ENCODE results near the gene CDH20. TPM values are rescaled to one million over a fixed set of nuclear protein-coding genes. Genes with fewer than 3 reads are reported as not detected.

CDH20 gene
- total and polyA plus RNA-seq, 2 experiments from 2014 or later, result 1.3 to 3.6 TPM

DNA sequence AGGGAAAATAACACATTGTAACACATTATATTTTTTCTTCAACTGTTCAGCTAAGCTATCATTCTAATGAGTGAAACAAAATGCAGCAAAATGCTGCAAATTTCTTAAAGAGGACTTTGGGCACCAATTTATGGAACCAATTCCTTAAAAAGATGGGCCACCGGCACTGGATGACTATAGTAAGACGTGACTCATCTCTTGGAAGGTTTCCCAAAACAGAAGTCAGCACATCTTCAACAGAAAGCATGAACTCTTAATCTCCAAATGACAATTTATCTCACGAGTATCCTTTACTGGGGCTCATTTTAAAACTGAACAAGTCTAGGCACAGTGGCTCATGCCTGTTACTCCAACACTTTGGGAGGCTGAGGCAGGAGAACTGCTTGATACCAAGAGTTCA, 213.4 kb downstream of the CDH20 start:
- H2AFZ ChIP-seq, result no peak overlapping the region
- H3K79me2 ChIP-seq, result no peaks in the 10 kb centered on the region
- no peaks in the 10 kb centered on the region for H3K36me3 ChIP-seq (replicated peaks; ENCODE audit: insufficient read depth, low read depth)
- no peak overlapping the region for H3K4me2 ChIP-seq
- H3K4me3 ChIP-seq, result no peak overlapping the region
- no peaks in the 10 kb centered on the region for H3K9me2 ChIP-seq (replicated peaks; ENCODE audit: insufficient read depth)
- 75% methylated on average over 3 of the region's 3 CpGs for whole genome bisulfite sequencing (ENCODE audit: low lambda C conversion rate, missing lambda C conversion rate)
- no peaks in the 10 kb centered on the region for H3K27me3 ChIP-seq
- no peaks in the 10 kb centered on the region for H4K20me1 ChIP-seq (ENCODE audit: insufficient read depth, poor library complexity, severe bottlenecking)
- H3K4me1 ChIP-seq (ENCODE audit: insufficient read depth), result peaks cover 9% of the 10 kb centered on the region
- no peak overlapping the region for H3K27ac ChIP-seq
- peak; percentile 24 for DNase-seq (ENCODE audit: low spot score)
- no peak for TF ChIP-seq EZH2phosphoT487 (IDR thresholded peaks at IDR 0.05; ENCODE audit: low read depth, severe bottlenecking, unreplicated experiment)
- no peak for TF ChIP-seq EZH2 (IDR thresholded peaks at IDR 0.05; ENCODE audit: borderline replicate concordance)
- TF ChIP-seq, protein P1, sequence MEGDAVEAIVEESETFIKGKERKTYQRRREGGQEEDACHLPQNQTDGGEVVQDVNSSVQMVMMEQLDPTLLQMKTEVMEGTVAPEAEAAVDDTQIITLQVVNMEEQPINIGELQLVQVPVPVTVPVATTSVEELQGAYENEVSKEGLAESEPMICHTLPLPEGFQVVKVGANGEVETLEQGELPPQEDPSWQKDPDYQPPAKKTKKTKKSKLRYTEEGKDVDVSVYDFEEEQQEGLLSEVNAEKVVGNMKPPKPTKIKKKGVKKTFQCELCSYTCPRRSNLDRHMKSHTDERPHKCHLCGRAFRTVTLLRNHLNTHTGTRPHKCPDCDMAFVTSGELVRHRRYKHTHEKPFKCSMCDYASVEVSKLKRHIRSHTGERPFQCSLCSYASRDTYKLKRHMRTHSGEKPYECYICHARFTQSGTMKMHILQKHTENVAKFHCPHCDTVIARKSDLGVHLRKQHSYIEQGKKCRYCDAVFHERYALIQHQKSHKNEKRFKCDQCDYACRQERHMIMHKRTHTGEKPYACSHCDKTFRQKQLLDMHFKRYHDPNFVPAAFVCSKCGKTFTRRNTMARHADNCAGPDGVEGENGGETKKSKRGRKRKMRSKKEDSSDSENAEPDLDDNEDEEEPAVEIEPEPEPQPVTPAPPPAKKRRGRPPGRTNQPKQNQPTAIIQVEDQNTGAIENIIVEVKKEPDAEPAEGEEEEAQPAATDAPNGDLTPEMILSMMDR (IDR thresholded peaks at IDR 0.05; ENCODE audit: poor library complexity), result no peak
- no peaks in the 10 kb centered on the region for H3K9me3 ChIP-seq (ENCODE audit: low read depth)

DNA sequence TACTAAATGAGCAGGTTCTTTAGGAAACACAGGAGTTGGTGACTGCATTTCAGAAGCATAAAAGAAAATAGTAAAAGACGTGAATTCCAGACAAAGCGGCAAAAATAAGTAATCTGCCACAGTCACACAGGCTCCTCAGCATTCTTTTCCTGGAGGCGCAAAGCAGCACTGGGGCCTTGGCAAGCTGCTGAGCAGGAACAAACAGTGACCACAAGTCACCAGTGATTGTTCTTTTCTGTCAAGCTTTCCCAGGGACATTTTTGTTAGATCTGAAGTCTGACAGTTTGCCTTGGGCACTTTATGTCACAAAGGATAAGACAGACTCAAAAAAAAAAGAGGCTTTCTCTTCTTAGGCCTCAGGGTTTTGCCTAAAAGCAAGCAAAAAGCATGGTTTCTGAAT, 216.2 kb downstream of the CDH20 start:
- H3K4me2 ChIP-seq, result no peak overlapping the region
- no peak overlapping the region for H3K27ac ChIP-seq
- TF ChIP-seq EZH2 (IDR thresholded peaks at IDR 0.05; ENCODE audit: borderline replicate concordance) (no peak), EZH2phosphoT487 (IDR thresholded peaks at IDR 0.05; ENCODE audit: low read depth, severe bottlenecking, unreplicated experiment) (no peak)
- TF ChIP-seq, protein P1 (IDR thresholded peaks at IDR 0.05; ENCODE audit: poor library complexity), result no peak
- H2AFZ ChIP-seq, result no peak overlapping the region
- H3K9me3 ChIP-seq (ENCODE audit: low read depth), result no peaks in the 10 kb centered on the region
- H3K4me1 ChIP-seq (ENCODE audit: insufficient read depth), result no peaks in the 10 kb centered on the region
- no peak for DNase-seq (ENCODE audit: low spot score)
- no peak overlapping the region for H3K4me3 ChIP-seq
- H4K20me1 ChIP-seq (ENCODE audit: insufficient read depth, poor library complexity, severe bottlenecking), result no peaks in the 10 kb centered on the region
- WGBS (ENCODE audit: low lambda C conversion rate, missing lambda C conversion rate), result 61% methylated on average over 3 of the region's 3 CpGs
- no peaks in the 10 kb centered on the region for H3K36me3 ChIP-seq (replicated peaks; ENCODE audit: insufficient read depth, low read depth)
- H3K9me2 ChIP-seq (replicated peaks; ENCODE audit: insufficient read depth), result no peaks in the 10 kb centered on the region
- H3K79me2 ChIP-seq, result no peaks in the 10 kb centered on the region
- H3K27me3 ChIP-seq, result no peaks in the 10 kb centered on the region

DNA sequence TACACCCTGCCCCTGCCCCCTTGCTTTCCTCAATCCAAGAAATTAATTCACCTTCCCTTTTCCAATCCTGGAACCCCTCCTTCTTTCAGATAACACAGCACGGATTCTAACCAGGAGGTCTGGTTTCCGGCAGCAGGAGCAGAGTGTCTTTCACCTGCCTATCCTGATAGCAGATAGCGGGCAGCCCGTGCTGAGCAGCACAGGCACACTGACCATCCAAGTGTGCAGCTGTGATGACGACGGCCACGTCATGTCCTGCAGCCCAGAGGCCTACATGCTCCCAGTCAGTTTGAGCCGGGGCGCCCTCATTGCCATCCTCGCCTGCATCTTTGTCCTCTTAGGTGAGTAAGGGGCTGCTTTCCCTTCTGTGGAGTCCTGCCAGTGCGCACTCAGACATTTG, 216.7 kb downstream of the CDH20 start:
- H3K4me1 ChIP-seq (ENCODE audit: insufficient read depth), result no peaks in the 10 kb centered on the region
- no peaks in the 10 kb centered on the region for H3K36me3 ChIP-seq (replicated peaks; ENCODE audit: insufficient read depth, low read depth)
- H3K9me3 ChIP-seq (ENCODE audit: low read depth), result no peaks in the 10 kb centered on the region
- no peak for DNase-seq (ENCODE audit: low spot score)
- H4K20me1 ChIP-seq (ENCODE audit: insufficient read depth, poor library complexity, severe bottlenecking), result no peaks in the 10 kb centered on the region
- no peaks in the 10 kb centered on the region for H3K27me3 ChIP-seq
- H2AFZ ChIP-seq, result no peak overlapping the region
- WGBS (ENCODE audit: low lambda C conversion rate, missing lambda C conversion rate), result 83% methylated on average over 11 of the region's 11 CpGs
- H3K4me3 ChIP-seq, result no peak overlapping the region
- TF ChIP-seq EZH2phosphoT487 (IDR thresholded peaks at IDR 0.05; ENCODE audit: low read depth, severe bottlenecking, unreplicated experiment) (no peak), EZH2 (IDR thresholded peaks at IDR 0.05; ENCODE audit: borderline replicate concordance) (no peak)
- TF ChIP-seq, protein P1 (IDR thresholded peaks at IDR 0.05; ENCODE audit: poor library complexity), result no peak
- H3K4me2 ChIP-seq, result no peak overlapping the region
- no peaks in the 10 kb centered on the region for H3K9me2 ChIP-seq (replicated peaks; ENCODE audit: insufficient read depth)
- no peaks in the 10 kb centered on the region for H3K79me2 ChIP-seq
- no peak overlapping the region for H3K27ac ChIP-seq

DNA sequence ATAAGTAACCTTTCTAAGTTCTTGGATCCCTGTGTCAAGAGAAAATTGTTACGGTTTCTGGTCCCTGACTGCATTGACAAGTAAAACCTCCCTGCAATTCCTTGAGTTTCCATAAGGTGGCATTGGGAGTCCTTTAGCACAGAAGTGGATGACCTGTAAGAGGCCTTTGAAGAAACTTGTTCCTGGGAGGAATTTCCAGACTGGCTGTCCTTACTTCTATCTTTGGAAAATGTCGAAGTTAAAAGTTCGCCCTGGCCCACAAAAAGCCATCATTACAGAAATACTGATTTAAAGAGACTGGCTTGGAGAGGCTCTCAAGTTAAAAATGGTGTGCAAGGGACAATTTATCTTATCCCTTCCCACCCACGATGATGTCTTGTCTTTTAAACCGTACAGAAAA, 218.4 kb downstream of the CDH20 start:
- peak; percentile 88 for DNase-seq (ENCODE audit: low spot score)
- H4K20me1 ChIP-seq (ENCODE audit: insufficient read depth, poor library complexity, severe bottlenecking), result no peaks in the 10 kb centered on the region
- H2AFZ ChIP-seq, result peak overlapping the region; percentile 5
- no peaks in the 10 kb centered on the region for H3K4me1 ChIP-seq (ENCODE audit: insufficient read depth)
- no peaks in the 10 kb centered on the region for H3K9me2 ChIP-seq (replicated peaks; ENCODE audit: insufficient read depth)
- 12% methylated on average over 5 of the region's 5 CpGs for WGBS (ENCODE audit: low lambda C conversion rate, missing lambda C conversion rate)
- no peaks in the 10 kb centered on the region for H3K79me2 ChIP-seq
- TF ChIP-seq EZH2 (IDR thresholded peaks at IDR 0.05; ENCODE audit: borderline replicate concordance) (no peak), EZH2phosphoT487 (IDR thresholded peaks at IDR 0.05; ENCODE audit: low read depth, severe bottlenecking, unreplicated experiment) (no peak)
- TF ChIP-seq, protein P1 (IDR thresholded peaks at IDR 0.05; ENCODE audit: poor library complexity), result peak; percentile 72
- H3K36me3 ChIP-seq (replicated peaks; ENCODE audit: insufficient read depth, low read depth), result no peaks in the 10 kb centered on the region
- peak overlapping the region; percentile 19 for H3K4me2 ChIP-seq
- no peak overlapping the region for H3K4me3 ChIP-seq
- H3K9me3 ChIP-seq (ENCODE audit: low read depth), result no peaks in the 10 kb centered on the region
- no peaks in the 10 kb centered on the region for H3K27me3 ChIP-seq
- no peak overlapping the region for H3K27ac ChIP-seq

All from hepatocyte (in vitro differentiated cells).